HEK293 (cell line): ENCODE measurements around the gene SAMD13.

Experiments
- CTCF ChIA-PET: fragments of 350-600 bp; formaldehyde crosslinking; extraction: SDS; loops from one replicate; lab custom pipeline; 2021; ENCODE audit warnings: antibody characterized with exemption; lab: Yijun Ruan, JAX
- POLR2A ChIA-PET: fragments of 300-600 bp; formaldehyde crosslinking; extraction: SDS; loops from one replicate; lab custom pipeline; 2020; ENCODE audit warnings: antibody characterized with exemption, inconsistent platforms; lab: Yijun Ruan, JAX
- H3K27ac ChIP-seq: fragments of 200-500 bp; sonication (Bioruptor generic); 2 replicates; pipeline ENCODE4 v1.5.1; 2014; ENCODE audit warnings: low read depth, low read length, control low read depth, inconsistent platforms; ENCODE audit errors: extremely low read depth
- H3K36me3 ChIP-seq, 2 experiments: fragments of 200-500 bp in 1 of 2; sonication (Bioruptor generic) in 1 of 2; 1 replicate in 1 of 2; 2 replicates in 1 of 2; pipeline ENCODE4 v1.5.1; 2014 to 2017; ENCODE audit warnings: inconsistent platforms in 2 of 2, low read length in 2 of 2; ENCODE audit not compliant: control insufficient read depth in 2 of 2, insufficient read depth in 1 of 2
- H3K4me1 ChIP-seq: fragments of 200-500 bp; sonication (Bioruptor generic); 2 replicates; pipeline ENCODE4 v1.5.1; 2014; ENCODE audit warnings: mild to moderate bottlenecking, low read length, inconsistent platforms; ENCODE audit not compliant: control insufficient read depth, insufficient read depth
- H3K4me3 ChIP-seq: 2 replicates; pipeline ENCODE4 v1.5.1; 2011; ENCODE audit warnings: low read depth, mild to moderate bottlenecking, control low read depth, low read length, moderate library complexity
- H3K9me3 ChIP-seq: fragments of 200-500 bp; sonication (Bioruptor generic); 2 replicates; pipeline ENCODE4 v1.5.1; 2014; ENCODE audit warnings: low read depth, low read length, inconsistent platforms; ENCODE audit not compliant: control insufficient read depth, insufficient read depth
- FEZF1 ChIP-seq: fragments of 450-650 bp; formaldehyde crosslinking; IDR thresholded peaks from 2 replicates; pipeline ENCODE4 v1.5.1; 2016; ENCODE audit warnings: missing biosample characterization, missing genetic modification characterization
- HOXC10 ChIP-seq: sonication (generic); formaldehyde crosslinking; IDR thresholded peaks from 2 replicates; pipeline ENCODE4 v1.8.1; 2023; ENCODE audit warnings: mild to moderate bottlenecking, missing genetic modification reagents
- MEIS1 ChIP-seq: sonication (generic); formaldehyde crosslinking; IDR thresholded peaks from 2 replicates; pipeline ENCODE4 v1.8.1; 2022; ENCODE audit warnings: missing genetic modification reagents, mild to moderate bottlenecking, borderline replicate concordance
- MYNN ChIP-seq: fragments of 450-650 bp; formaldehyde crosslinking; IDR thresholded peaks from 2 replicates; pipeline ENCODE4 v1.5.1; 2016; ENCODE audit warnings: missing biosample characterization, missing genetic modification characterization, borderline replicate concordance
- SCRT2 ChIP-seq: fragments of 450-650 bp; formaldehyde crosslinking; IDR thresholded peaks from 2 replicates; pipeline ENCODE4 v1.5.1; 2016; ENCODE audit warnings: missing biosample characterization, missing genetic modification characterization
- WT1 ChIP-seq: fragments of 450-650 bp; formaldehyde crosslinking; IDR thresholded peaks from 2 replicates; pipeline ENCODE4 v1.5.1; 2016; ENCODE audit warnings: missing biosample characterization, missing genetic modification characterization
- ZBTB48 ChIP-seq: fragments of 450-650 bp; formaldehyde crosslinking; IDR thresholded peaks from 2 replicates; pipeline ENCODE4 v1.5.1; 2016; ENCODE audit warnings: missing biosample characterization, missing genetic modification characterization
- ZEB2 ChIP-seq: fragments of 450-650 bp; formaldehyde crosslinking; IDR thresholded peaks from 2 replicates; pipeline ENCODE4 v1.5.1; 2016; ENCODE audit warnings: missing biosample characterization, missing genetic modification characterization
- ZNF112 ChIP-seq: fragments of 450-650 bp; formaldehyde crosslinking; IDR thresholded peaks from 2 replicates; pipeline ENCODE4 v1.5.0; 2017; ENCODE audit warnings: missing biosample characterization, missing genetic modification characterization
- ZNF133 ChIP-seq: fragments of 450-650 bp; formaldehyde crosslinking; IDR thresholded peaks from 2 replicates; pipeline ENCODE4 v1.5.1; 2016; ENCODE audit warnings: missing biosample characterization, missing genetic modification characterization
- ZNF202 ChIP-seq: fragments of 450-650 bp; formaldehyde crosslinking; IDR thresholded peaks from 2 replicates; pipeline ENCODE4 v1.5.1; 2016; ENCODE audit warnings: missing biosample characterization, missing genetic modification characterization, borderline replicate concordance
- ZNF366 ChIP-seq: fragments of 450-650 bp; formaldehyde crosslinking; conservative IDR thresholded peaks from 2 replicates; pipeline ENCODE4 v1.5.1; 2016; ENCODE audit warnings: missing biosample characterization, missing genetic modification characterization
- ZNF394 ChIP-seq: fragments of 450-650 bp; formaldehyde crosslinking; IDR thresholded peaks from 2 replicates; pipeline ENCODE4 v1.5.1; 2016; ENCODE audit warnings: missing biosample characterization, missing genetic modification characterization, mild to moderate bottlenecking, moderate library complexity, borderline replicate concordance
- ZNF416 ChIP-seq: fragments of 450-650 bp; formaldehyde crosslinking; IDR thresholded peaks from 2 replicates; pipeline ENCODE4 v1.5.1; 2016; ENCODE audit warnings: missing biosample characterization, missing genetic modification characterization
- ZNF473 ChIP-seq: fragments of 450-650 bp; formaldehyde crosslinking; IDR thresholded peaks from 2 replicates; pipeline ENCODE4 v1.5.1; 2017; ENCODE audit warnings: missing biosample characterization, missing genetic modification characterization
- ZNF558 ChIP-seq: fragments of 450-650 bp; formaldehyde crosslinking; IDR thresholded peaks from 2 replicates; pipeline ENCODE4 v1.5.1; 2016; ENCODE audit warnings: missing biosample characterization, missing genetic modification characterization
- ZXDB ChIP-seq: fragments of 450-650 bp; formaldehyde crosslinking; IDR thresholded peaks from 2 replicates; pipeline ENCODE4 v1.5.1; 2016; ENCODE audit warnings: missing biosample characterization, missing genetic modification characterization
- TF ChIP-seq, protein P1 (sequence below): fragments of 450-650 bp; formaldehyde crosslinking; IDR thresholded peaks from 2 replicates; pipeline ENCODE4 v1.5.1; 2016; ENCODE audit warnings: missing biosample characterization, missing genetic modification characterization
- TF ChIP-seq, protein P2 (sequence below): fragments of 450-650 bp; formaldehyde crosslinking; IDR thresholded peaks from 2 replicates; pipeline ENCODE4 v1.5.1; 2017; ENCODE audit warnings: missing biosample characterization, mild to moderate bottlenecking, missing genetic modification characterization, moderate library complexity
- TF ChIP-seq, protein P3 (sequence below): fragments of 450-650 bp; formaldehyde crosslinking; IDR thresholded peaks from 2 replicates; pipeline ENCODE4 v1.5.1; 2016; ENCODE audit warnings: missing biosample characterization, missing genetic modification characterization
- TF ChIP-seq, protein P4 (sequence below): fragments of 450-650 bp; formaldehyde crosslinking; IDR thresholded peaks from 2 replicates; pipeline ENCODE4 v1.5.1; 2016; ENCODE audit warnings: missing biosample characterization, missing genetic modification characterization, borderline replicate concordance
- TF ChIP-seq, protein P5 (sequence below): fragments of 450-650 bp; formaldehyde crosslinking; optimal IDR thresholded peaks from 2 replicates; pipeline ENCODE3; 2016; ENCODE audit warnings: missing biosample characterization, mild to moderate bottlenecking, missing genetic modification characterization

Gene SAMD13

DNA sequence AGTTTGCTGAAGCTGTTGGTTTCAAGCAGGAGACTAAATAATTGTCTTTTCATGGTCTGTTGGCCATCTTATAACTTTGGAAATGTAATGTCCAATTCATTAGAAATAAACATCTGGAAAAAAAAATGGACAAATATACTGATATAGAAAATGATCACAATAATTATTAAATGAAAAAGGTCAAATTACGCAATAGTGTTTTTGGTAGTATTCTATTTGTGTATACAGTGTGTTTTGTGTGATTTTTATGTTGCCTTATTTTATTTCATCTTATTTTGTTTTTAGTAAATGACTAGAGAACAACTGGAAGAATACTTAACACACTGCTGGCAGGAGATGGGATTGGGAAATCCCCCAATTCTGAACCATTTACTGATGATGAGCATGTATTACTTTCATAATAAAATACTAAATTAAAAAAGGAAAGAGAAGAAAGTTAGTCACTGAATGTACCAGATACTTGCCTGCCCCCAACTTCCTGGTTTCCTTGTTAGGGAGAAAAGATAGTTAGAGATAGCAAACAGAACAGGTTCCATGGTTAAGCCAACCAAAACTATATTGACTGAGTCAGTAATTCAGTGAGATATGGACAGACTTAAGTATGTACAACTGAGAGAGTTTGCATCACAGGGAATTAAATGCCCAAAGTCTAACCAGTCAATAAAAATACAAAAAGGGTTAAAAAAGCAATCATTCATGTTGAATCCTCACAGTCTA is 24.0 kb upstream of the SAMD13 start:
- TF ChIP-seq ZNF394 (tag by site-specific recombination) (no peak), ZNF558 (tag by site-specific recombination) (no peak), ZEB2 (tag by site-specific recombination) (no peak), WT1 (tag by site-specific recombination) (no peak), ZNF133 (no peak), ZNF416 (no peak)
- TF ChIP-seq, protein P1, sequence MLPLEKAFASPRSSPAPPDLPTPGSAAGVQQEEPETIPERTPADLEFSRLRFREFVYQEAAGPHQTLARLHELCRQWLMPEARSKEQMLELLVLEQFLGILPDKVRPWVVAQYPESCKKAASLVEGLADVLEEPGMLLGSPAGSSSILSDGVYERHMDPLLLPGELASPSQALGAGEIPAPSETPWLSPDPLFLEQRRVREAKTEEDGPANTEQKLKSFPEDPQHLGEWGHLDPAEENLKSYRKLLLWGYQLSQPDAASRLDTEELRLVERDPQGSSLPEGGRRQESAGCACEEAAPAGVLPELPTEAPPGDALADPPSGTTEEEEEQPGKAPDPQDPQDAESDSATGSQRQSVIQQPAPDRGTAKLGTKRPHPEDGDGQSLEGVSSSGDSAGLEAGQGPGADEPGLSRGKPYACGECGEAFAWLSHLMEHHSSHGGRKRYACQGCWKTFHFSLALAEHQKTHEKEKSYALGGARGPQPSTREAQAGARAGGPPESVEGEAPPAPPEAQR (tag by site-specific recombination) = no peak
- TF ChIP-seq, protein P2, sequence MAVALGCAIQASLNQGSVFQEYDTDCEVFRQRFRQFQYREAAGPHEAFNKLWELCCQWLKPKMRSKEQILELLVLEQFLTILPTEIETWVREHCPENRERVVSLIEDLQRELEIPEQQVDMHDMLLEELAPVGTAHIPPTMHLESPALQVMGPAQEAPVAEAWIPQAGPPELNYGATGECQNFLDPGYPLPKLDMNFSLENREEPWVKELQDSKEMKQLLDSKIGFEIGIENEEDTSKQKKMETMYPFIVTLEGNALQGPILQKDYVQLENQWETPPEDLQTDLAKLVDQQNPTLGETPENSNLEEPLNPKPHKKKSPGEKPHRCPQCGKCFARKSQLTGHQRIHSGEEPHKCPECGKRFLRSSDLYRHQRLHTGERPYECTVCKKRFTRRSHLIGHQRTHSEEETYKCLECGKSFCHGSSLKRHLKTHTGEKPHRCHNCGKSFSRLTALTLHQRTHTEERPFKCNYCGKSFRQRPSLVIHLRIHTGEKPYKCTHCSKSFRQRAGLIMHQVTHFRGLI = no peak
- TF ChIP-seq, protein P3, sequence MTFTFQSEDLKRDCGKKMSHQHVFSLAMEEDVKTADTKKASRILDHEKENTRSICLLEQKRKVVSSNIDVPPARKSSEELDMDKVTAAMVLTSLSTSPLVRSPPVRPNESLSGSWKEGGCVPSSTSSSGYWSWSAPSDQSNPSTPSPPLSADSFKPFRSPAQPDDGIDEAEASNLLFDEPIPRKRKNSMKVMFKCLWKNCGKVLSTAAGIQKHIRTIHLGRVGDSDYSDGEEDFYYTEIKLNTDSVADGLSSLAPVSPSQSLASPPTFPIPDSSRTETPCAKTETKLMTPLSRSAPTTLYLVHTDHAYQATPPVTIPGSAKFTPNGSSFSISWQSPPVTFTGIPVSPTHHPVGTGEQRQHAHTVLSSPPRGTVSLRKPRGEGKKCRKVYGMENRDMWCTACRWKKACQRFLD (tag by site-specific recombination) = no peak

DNA sequence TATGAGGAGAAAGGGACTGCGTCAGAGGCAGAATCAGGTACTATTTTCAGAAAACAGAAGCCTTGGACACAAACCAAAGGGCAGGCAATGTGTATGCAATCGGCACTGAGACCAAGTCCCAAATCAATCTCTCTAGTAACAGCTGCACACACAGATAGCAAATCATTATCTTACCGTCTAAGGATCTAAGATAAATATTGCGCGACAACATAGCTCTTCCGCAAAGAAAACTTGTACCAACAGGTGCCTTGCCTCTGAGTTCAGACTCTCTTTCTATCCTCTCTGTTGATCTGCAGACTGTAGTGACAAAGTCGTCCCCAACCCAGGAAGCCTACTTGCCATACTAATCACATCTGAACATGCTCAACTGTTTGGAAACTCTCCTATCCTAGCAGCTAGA is 22.6 kb upstream of the SAMD13 start:
- CTCF ChIA-PET = interaction anchor here (0.9 kb wide), 2 partner anchors 71 to 112 kb away, joined by 3 to 4 read pairs; no protein-coding TSS in a partner anchor
- Histone ChIP-seq H3K27ac (no peak overlapping the region), H3K36me3 (no peaks in the 10 kb centered on the region), H3K9me3 (no peaks in the 10 kb centered on the region)
- TF ChIP-seq, protein P4, sequence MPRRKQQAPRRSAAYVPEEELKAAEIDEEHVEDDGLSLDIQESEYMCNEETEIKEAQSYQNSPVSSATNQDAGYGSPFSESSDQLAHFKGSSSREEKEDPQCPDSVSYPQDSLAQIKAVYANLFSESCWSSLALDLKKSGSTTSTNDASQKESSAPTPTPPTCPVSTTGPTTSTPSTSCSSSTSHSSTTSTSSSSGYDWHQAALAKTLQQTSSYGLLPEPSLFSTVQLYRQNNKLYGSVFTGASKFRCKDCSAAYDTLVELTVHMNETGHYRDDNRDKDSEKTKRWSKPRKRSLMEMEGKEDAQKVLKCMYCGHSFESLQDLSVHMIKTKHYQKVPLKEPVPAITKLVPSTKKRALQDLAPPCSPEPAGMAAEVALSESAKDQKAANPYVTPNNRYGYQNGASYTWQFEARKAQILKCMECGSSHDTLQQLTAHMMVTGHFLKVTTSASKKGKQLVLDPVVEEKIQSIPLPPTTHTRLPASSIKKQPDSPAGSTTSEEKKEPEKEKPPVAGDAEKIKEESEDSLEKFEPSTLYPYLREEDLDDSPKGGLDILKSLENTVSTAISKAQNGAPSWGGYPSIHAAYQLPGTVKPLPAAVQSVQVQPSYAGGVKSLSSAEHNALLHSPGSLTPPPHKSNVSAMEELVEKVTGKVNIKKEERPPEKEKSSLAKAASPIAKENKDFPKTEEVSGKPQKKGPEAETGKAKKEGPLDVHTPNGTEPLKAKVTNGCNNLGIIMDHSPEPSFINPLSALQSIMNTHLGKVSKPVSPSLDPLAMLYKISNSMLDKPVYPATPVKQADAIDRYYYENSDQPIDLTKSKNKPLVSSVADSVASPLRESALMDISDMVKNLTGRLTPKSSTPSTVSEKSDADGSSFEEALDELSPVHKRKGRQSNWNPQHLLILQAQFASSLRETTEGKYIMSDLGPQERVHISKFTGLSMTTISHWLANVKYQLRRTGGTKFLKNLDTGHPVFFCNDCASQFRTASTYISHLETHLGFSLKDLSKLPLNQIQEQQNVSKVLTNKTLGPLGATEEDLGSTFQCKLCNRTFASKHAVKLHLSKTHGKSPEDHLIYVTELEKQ (tag by site-specific recombination) = no peak
- TF ChIP-seq, all 188 proteins: peak for 0
- Histone ChIP-seq H3K4me1 (no peaks in the 10 kb centered on the region), H3K4me3 (no peak overlapping the region)
- POLR2A ChIA-PET = no interaction called here

More for the DNA sequence above, 24.0 kb upstream of the SAMD13 start:
- Histone ChIP-seq H3K36me3 (no peaks in the 10 kb centered on the region), H3K9me3 (no peaks in the 10 kb centered on the region), H3K27ac (no peak overlapping the region), H3K4me3 (no peak overlapping the region), H3K4me1 (no peaks in the 10 kb centered on the region)
- ChIA-PET CTCF (no interaction called here), POLR2A (no interaction called here)

DNA sequence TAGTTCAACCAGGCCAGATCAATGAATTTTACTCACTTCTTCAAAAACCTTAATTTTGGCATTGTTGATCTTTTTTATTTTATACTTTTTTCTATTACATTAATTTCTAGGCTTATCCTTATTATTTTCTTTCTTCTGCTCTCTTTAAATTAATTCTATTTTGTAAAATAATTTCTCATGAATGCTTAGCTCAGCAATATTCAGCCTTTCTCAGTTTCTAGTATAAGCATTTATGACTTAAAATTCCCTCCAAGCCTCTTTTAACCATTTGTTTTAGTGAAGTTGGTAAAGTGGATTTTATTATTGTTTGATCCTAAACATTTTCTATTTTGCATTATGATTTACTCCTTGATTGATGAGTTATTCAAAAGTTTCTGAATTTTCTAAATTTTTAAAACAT is 20.6 kb upstream of the SAMD13 start:
- ChIA-PET POLR2A (no interaction called here), CTCF (interaction anchor here (0.6 kb wide), 2 partner anchors 31 to 99 kb away, joined by 3 to 4 read pairs; no protein-coding TSS in a partner anchor)
- no peaks in the 10 kb centered on the region for H3K36me3 ChIP-seq
- H3K27ac ChIP-seq = no peak overlapping the region
- H3K9me3 ChIP-seq = no peaks in the 10 kb centered on the region
- H3K4me3 ChIP-seq = no peak overlapping the region
- H3K4me1 ChIP-seq = no peaks in the 10 kb centered on the region
- TF ChIP-seq ZNF473 (tag by site-specific recombination) (no peak), ZXDB (tag by site-specific recombination) (no peak), MYNN (no peak), HOXC10 (CRISPR knock-in tag) (no peak), ZNF366 (tag by site-specific recombination) (no peak), ZNF202 (no peak), ZNF112 (no peak), SCRT2 (tag by site-specific recombination) (no peak), FEZF1 (tag by site-specific recombination) (no peak), MEIS1 (no peak), ZBTB48 (tag by site-specific recombination) (no peak)
- TF ChIP-seq, protein P5, sequence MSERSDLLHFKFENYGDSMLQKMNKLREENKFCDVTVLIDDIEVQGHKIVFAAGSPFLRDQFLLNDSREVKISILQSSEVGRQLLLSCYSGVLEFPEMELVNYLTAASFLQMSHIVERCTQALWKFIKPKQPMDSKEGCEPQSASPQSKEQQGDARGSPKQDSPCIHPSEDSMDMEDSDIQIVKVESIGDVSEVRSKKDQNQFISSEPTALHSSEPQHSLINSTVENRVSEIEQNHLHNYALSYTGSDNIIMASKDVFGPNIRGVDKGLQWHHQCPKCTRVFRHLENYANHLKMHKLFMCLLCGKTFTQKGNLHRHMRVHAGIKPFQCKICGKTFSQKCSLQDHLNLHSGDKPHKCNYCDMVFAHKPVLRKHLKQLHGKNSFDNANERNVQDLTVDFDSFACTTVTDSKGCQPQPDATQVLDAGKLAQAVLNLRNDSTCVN (tag by site-specific recombination) = no peak
